Daoy (cell line): ENCODE results near the gene VTN. TPM values are rescaled to one million over a fixed set of nuclear protein-coding genes. Genes with fewer than 3 reads are reported as not detected.

Experiments used
- DNase-seq: peaks from one replicate; pipeline ENCODE4 v3.0.0-alpha.2; 2015; ENCODE audit warnings: low read depth
- total RNA-seq: library from RNA; depleted of rRNA; stranded (reverse); fragments of >200 nt; shearing (Covaris generic); gene quantifications from 2 replicates; pipeline ENCODE4 v1.2.3, GENCODE V29; 2014; rRNA removed

The VTN gene, protein sequence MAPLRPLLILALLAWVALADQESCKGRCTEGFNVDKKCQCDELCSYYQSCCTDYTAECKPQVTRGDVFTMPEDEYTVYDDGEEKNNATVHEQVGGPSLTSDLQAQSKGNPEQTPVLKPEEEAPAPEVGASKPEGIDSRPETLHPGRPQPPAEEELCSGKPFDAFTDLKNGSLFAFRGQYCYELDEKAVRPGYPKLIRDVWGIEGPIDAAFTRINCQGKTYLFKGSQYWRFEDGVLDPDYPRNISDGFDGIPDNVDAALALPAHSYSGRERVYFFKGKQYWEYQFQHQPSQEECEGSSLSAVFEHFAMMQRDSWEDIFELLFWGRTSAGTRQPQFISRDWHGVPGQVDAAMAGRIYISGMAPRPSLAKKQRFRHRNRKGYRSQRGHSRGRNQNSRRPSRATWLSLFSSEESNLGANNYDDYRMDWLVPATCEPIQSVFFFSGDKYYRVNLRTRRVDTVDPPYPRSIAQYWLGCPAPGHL
- total RNA-seq: not detected in 2 replicates

DNA sequence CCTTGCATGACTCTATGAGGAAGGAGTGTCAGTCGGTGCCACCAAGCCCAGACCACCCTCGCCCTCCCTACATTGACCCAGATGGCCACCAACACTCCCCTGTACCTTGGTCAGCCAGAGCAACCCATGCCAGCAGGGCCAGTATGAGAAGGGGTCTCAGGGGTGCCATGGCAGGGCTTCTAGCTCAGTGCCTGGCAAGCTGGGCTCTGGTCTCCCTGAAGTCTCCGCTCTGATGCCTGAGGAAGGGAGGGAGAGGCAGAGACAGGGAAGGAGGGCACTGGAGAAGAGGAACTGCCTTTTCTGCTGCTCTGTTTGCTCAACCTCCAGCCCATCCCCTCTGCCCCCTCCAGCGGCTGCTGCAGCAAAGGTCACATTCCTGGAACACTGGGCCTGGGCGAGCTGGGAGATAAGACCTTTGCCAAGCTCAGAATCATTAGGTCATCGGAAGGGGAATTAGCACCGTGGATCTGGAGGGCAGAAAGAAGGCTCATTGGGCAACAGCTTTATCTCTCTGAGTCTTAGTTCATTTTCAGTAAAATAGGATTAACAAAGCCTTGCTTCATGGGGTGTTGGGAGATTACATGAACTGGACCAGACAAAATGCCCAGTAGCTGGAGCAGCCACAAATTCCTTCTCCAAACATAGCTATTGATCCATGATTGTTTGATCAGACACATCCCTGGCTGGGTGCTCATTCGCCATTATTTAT lies at the start of gene VTN:
Gene VTN, minus strand, starts transcription at position 273 of the 709 bp plus-strand sequence. Its CDS starts 104 bp downstream, at position 169.
- DNase-seq: peak; percentile 47

DNA sequence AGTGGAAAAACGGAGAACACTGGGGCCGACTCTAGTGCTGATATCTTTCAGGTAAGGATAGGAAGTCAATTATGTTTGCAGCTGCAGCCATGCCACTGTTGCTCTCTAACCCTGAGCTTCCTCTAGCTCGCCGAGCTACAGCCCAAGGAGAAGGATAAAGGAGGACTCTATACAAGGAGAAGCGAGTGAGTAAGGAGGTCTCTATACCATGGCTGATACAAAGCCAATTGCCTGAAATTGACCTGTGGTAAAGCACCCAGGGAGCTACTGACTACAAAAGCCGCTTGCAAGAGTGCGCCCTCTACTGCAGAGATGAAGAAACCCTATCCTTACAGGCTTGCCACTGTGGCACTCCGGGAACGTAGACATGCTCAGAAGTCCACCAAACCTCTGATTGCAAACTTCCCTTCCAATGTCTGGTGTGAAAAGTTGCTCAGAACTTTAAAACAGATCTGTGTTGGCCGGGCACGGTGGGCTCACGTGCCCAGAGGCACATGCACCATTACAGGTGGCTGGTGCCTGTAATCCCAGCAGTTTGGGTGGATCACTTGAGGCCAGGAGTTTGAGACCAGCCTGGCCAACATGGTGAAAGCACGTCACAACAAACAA lies 46.7 kb upstream of the VTN start:
- DNase-seq: peak; percentile 62

DNA sequence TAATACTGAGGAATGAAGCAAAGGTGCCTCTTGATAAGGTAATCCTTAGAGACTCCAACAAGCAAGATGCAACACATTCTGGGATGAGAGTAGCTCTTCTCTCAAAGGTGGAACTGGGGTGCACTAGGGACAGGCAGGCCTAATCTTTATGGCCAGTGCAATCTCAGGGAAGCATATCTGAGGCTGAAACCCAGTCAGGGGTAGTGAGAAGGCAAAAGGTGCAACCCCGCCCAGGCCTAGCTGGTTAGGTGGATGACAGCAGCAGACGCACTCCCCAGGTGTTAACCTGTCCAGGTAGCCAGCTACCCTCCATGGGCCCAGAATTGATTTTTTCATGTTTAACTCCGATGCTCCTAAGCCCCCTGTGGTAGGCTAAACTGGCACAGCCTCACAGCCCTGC lies 45.8 kb upstream of the VTN start:
- DNase-seq: no peak

DNA sequence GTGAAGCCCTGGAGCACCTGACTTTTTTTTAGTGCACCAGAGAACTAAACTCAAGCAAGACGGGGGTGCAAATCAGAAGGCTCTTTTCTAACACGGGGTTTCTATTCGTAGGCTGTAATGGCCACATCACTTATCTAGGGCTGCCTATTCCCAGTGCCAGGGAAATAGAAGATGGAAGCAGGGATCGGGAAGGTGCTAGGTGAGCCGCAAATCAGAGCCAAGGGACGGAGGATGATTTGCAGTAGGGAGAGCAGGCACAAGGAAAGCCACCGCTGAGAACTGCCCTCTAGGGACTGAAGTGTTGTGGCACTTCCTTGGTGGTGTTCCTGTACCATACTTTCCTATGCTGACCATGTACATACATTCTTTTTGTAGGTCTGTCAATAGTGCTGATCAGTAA lies 43.7 kb upstream of the VTN start:
- no peak for DNase-seq

DNA sequence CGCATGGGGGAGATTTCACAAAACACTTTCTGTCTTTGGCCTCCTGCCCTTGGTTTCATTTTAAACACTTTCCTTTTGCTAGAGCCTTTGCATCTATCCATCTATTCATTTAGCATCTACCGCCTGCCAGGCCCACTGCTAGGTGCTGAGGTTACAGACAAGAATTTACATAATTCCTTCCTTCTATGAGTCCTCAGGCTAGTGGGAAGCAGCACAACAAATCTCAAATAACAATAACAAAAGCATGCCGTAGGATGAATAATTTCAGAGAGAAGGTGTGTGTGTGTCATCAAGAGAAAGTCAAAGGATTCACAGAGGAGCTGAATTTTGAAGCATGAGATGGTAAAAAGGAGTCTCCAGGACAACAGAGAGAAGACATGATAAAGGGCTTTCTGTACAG lies 42.0 kb upstream of the VTN start:
- no peak for DNase-seq

DNA sequence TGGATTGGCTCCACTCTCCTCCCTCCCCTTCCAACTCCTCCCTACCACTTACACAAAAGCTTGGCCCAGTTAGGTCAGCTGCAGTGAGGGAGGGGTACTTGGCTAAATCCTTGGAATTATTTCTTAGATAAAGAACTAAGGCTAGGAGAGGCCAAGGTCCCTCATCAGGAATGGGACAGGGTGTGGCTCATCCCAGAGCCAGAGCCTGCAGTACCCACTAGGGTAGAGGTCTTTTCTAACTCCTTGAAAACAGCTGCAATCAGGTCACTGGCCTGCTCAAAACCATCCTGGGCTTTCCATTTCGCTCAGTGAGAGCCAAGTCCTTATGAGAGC lies 37.8 kb upstream of the VTN start:
- DNase-seq: no peak

DNA sequence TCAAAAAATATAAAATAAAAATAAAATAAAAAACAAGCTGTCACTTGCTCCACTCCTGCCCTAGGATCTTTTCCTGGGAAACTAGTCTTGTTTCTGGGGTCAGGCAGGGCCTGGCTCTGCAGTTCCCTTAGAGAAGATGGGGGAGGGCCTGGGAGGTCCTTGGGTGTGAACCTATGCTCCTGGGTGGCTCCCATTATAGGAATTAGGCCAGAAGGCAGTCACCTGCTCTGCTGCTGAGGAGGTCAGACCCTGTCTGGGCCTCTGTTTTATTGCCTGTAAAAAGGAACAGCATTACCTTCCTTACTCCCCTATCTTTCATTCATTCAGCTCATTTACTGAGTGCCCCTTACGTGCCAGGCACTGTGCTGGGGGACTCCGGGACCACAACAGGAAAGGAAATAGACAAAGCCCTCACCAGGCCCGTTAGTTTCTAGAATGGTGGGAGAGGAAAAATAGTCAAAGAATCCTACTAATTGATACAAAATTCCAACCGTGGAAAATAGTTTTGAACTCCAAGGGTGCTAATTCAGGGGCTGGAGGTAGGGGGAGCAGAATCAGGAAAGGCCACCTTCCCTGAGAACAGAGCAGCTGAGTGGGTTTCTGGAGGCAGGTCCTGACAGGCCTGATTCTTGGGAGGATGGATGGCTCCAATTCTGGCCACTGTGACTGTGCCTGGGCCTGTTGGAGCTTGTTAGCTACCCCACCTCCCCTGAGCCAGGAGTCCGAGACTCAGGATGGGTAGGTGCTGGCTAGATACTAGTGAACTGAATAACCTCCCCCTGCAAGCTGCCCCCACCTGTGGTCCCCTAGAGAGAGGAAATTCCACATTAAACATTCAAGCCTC lies 37.2 kb upstream of the VTN start:
- DNase-seq: no peak

DNA sequence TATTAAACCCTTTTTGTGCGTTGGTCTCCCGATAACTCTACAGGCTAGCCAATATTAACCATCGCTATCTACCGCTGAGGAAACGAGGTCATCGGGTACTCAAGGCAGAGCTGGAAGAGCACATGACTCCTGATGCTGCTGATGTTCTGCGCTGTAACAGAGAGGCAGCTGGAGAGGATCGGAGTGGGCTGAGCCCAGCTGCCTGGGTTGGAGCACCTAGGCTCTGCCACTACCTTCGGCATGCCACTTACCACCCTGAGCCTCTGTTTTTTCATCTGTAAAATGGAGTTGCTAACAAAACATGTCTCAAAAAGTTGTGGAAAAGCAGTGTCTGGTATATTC lies 36.3 kb upstream of the VTN start:
- no peak for DNase-seq

DNA sequence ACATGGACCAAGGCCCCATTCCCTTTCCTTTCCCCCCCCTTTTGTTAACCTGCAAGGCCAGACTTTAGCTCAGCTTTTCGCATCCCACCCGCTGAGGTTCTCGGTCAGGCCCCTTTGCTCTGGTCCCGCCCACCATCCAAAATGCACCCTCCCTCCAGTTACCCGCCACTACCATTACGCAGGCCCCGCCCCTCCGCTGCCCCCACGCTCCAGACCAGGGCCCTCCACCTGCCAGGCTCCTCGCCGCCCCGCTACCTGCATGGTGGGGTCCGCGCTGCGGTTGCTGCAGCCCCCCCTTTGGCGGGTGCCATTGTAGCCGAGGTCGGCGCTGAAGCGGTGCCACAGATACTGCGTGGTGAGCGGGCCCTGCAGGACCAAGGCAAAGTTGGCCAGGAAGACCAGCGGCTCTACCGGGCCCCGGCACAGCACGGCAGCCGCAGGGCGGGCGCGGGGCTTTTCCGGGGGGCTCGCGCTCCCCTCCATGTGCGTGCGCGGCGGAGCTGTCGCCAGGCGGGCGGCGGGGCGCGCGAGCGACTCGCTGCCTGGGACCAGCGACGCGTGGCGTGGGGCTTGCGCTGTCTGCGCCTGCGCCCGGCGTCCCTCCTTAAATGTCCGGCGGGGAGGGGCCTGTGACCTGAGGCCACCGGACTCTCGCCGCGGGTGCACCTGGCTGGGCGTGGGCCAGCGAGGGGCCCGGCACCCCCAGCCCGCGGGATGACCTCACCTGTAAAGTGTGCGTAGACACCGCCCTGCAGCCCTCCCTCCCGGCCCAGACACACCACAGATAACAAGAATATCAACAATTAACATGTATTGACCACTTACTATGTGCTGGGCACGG lies 35.7 kb upstream of the VTN start, which contains the start of gene SLC46A1:
Gene SLC46A1, minus strand, starts transcription at position 581 of the 841 bp plus-strand sequence. Its CDS starts 98 bp downstream, at position 483.
- peak; percentile 51 for DNase-seq

DNA sequence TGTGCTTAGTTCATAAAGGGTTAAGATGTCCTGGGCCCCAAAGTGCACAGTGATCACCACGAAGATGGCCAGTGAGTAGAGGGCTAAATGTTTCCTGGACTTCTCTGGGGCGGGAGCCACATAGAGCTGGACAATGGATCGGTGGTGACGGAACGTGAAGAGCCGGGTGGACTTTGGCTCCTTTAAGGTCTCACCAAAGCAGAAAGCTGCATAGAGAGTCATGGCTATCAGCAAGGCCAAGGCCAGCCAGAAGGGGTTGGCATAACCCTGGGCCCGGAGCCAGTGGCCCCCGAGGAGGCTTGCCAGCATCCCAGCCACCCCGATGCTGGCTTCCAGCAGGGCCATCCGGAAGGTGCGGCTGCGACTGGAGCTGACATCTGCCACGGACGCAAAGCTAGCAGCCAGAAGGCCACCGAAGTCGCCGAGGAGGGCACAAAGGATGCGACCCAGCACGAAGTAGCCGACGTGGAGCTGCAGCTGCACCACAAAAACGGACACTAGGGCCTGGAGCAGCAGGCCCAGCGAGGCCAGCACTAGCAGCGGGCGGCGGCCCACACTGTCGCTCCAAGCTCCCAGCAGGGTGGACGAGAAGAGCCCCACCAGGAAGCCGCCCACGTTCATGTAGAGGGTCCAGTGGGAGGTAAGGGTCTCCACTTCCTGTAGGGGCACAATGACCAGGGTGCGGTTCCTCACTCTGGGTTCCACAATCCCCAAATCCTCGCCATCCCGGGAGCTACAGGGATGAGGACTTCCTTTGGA lies 34.9 kb upstream of the VTN start:
- DNase-seq: no peak

DNA sequence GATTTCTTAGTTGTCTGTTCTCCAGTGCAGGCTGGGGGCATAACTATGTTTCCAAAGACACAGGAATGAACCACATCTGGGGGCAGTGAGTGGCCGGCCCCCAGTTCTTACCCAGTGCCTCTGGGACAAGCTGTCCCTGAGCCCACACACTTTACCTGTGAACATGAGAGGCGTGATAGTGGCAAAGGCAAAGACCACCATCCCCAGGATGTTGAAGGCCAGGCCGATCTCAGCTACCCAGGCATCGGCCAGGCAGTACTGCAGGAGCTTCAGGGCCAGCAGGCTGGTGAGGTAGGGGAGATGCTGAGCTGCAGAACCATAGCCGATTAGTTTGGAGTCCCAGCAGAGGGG lies 34.3 kb upstream of the VTN start:
- no peak for DNase-seq

DNA sequence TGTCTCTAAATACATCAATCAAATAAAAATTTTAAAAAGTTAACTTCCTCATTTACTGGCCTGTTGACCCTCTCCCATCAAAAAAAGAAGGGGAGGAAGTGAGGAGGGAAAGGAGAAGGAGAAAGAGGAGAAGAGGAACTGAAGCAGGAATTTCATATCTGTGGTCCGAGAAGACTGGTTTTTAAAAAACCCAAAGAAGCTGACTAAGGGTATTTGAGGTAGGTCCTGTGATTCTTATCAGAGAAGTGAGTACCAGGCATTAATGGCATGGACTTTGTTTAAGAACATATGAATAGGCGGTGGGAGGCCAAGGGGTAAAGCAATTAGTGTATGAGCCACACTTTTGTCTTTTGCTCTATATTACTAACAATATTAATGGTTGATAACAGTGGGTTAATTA lies 33.9 kb upstream of the VTN start:
- DNase-seq: no peak

DNA sequence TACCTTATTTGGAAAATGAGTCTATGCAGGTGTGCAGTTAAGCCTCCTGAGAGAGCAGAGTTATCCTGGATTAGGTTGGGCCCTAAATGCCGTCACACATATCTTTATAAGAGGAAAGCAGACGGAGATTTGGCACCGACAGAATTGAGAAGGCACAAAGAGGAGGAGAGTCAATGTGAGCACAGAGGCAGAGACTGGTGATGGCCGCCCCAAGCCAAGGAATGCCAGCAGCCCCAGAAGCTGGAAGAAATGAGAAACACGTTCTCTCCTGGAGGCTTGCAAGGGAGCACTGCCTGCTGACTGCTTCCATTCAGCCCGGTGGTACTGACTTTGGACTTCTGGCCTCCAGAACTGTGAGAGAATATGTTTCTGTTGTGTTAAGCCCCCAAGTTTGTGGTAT lies 32.7 kb upstream of the VTN start:
- no peak for DNase-seq

DNA sequence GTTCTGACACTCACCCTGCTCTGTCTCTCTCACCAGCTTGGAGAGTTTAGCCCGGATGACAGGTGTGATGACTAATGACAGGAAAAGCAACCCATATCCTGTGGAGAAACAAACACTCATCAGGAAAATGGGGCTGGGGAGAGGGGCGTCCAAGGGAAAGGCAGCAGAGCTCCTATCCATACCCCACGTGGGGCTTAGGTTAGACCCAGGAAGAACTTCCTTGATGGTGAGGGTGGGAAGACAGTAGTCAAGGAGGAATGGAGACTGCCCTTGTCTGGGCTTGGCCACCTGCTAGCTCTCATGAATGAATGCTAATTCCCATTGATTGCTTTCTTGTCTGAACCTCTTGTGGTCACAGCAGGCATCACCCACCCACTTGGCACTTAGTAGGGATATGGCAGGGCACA lies 32.1 kb upstream of the VTN start:
- no peak for DNase-seq

DNA sequence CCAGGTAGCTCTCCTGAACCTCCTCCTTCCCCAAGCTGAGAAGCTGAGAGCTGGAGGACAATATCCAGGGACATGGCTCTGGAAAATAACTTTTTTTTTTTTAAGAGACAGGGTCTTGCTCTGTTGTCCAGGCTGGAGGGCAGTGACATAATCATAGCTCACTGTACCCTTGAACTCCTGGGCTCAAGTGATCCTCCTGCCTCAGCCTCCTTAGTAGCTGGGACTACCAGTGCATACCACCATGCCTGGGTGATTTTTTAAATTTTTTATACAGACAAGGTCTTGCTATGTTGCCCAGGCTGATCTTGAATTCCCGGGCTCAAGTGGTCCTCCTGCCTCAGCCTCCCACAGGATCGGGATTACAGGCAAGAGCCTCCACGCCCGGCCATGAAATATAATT lies 29.7 kb upstream of the VTN start:
- DNase-seq: no peak

DNA sequence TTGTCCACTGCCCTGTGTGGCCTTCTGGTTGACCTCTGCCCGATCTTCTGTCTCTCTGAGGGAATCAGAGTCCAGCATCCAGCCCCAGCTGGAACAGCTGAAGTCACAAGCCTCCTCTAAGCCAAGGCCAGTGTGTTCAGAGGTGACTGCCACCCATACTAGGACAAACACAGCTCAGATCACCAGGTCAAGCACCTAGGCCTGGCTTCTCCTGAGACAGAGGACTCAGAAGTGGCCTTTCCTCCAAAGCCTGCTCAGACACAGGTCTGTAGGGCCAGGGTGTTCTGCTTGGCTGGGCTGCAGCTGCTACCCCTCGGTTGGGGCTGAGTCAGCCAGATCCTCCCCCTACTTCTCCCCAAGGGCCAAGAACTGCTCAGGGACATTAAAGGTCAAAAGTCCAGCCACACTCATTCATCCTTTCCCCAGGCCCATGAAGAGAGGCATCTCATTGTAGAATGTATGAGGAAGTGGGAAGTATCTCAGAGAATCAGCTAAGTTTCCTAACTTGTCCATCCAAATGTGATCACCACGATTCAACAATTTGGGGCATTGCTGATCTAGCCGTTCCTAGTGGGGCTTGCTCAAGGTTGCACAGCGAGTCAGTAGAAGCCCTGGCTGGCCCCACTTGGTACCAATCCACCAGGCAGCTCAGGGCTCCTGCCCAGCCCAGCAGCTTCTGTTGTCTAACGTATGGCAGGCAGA lies 28.3 kb upstream of the VTN start:
- no peak for DNase-seq

DNA sequence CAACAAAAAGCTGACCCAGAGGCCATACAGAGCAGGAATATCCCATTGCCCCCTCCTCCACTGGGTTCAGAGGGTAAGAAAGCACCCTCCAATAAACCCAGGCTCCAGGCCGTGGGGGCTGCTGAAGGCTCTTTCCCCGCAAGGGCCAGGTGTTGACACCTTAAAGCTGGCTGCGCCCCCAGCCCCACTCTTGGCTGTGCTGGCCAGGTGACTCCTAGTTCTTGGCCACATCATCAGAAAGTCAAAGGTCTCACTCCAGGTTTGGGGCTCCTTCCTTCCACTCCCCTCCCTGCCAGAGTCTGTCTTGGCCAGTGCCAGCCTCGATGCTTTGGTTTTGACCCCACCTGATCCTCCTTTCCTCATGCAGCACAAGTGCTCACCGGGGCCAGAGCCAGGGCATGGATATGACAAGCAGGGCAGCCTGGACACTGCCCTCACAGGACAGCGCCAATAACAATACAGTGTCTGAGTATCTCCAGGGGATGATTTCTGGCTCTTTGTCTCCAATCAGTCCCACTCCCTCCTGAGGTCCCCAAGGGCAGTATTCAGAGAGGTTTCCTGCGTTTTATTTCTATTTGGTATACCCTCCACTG lies 27.7 kb upstream of the VTN start:
- DNase-seq: no peak

DNA sequence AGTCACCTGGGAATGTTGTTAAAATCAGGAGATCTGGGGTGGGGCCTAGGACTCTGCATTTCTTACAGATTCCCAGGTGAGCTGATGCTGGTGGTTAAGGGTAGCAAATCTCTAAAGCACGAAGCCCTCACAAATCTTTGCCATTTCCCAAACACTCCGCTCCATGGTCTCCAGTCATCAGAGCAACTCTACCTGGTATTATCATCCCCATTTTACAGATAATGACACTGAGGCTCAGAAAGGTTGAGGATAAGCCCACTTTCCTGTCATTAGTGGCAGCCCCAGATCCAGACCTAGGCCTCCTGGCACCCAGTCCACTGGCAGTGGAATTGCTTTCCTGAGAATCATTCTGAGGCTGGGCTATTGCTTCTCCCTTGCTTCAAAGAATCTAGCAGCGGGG lies 27.2 kb upstream of the VTN start:
- no peak for DNase-seq

DNA sequence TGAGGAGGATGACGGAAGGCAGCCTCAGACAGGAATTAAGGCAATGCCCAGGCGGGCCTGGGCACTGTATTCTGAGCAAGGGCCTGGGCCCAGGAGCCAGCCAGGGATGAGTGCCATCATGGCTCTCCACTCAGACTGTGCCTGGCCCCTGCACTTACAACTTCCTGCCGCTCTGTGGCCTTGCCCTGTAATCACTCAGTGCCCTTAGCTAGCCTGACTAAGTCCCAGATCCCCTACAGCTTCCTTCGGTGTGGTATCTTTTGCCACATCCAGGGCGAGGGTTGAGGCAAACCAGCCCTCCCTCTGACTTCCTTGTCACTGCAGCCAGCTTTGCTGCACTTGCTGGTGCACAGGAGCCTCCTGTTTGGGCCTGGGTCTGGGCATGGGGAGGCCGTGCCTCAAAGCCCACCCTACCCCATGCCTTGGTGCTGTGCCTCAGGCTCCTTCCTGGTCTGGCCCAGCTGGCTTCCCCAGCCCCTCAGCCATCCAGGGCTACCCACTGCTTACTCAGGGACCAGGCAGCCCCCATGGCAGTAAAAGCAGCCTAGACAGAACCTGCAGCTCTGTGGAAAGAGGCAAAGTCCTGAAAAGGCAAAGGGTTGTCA lies 26.6 kb upstream of the VTN start:
- peak; percentile 26 for DNase-seq
